Measurements from ENCODE around the gene PHACTR2.

The PHACTR2 gene

DNA sequence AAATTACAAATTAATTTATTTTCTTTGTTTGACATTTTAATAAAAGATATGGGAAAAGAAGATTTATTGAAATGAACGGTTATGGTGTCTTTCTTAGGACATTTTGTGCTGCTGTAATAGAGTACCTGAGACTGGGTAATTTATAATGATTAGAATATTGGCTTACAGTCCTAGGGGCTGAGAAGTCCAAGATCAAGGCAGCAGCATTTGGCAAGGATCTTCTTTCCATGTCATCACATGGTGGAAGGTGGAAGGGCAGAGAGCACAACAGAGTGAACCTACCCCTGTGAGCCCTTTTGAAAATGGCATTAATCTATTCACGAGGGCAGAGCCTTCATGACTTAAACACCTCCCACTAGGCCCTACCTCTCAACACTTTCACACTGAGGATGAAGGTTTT lies 89.7 kb downstream of the PHACTR2 start:
- Histone ChIP-seq H3K79me2 (ENCODE audit: insufficient read depth, low read depth) (no peaks in the 10 kb centered on the region), H3K36me3 (ENCODE audit: insufficient read depth) (no peaks in the 10 kb centered on the region), H3K4me3 (IDR thresholded peaks at IDR 0.05; ENCODE audit: insufficient read depth, low read depth, low read length) (no peak overlapping the region), H3K4me2 (no peak overlapping the region), H3K4me1 (ENCODE audit: low read depth, poor library complexity, severe bottlenecking) (no peaks in the 10 kb centered on the region), H2AFZ (ENCODE audit: low read depth) (no peak overlapping the region), H4K20me1 (ENCODE audit: insufficient read depth) (no peaks in the 10 kb centered on the region), H3K9ac (no peak overlapping the region), H3K27ac (no peak overlapping the region), H3K27me3 (ENCODE audit: insufficient read depth, low read depth) (no peaks in the 10 kb centered on the region)
- TF ChIP-seq, protein P1, sequence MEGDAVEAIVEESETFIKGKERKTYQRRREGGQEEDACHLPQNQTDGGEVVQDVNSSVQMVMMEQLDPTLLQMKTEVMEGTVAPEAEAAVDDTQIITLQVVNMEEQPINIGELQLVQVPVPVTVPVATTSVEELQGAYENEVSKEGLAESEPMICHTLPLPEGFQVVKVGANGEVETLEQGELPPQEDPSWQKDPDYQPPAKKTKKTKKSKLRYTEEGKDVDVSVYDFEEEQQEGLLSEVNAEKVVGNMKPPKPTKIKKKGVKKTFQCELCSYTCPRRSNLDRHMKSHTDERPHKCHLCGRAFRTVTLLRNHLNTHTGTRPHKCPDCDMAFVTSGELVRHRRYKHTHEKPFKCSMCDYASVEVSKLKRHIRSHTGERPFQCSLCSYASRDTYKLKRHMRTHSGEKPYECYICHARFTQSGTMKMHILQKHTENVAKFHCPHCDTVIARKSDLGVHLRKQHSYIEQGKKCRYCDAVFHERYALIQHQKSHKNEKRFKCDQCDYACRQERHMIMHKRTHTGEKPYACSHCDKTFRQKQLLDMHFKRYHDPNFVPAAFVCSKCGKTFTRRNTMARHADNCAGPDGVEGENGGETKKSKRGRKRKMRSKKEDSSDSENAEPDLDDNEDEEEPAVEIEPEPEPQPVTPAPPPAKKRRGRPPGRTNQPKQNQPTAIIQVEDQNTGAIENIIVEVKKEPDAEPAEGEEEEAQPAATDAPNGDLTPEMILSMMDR (conservative IDR thresholded peaks at IDR 0.05; ENCODE audit: low read depth, low read length): no peak

DNA sequence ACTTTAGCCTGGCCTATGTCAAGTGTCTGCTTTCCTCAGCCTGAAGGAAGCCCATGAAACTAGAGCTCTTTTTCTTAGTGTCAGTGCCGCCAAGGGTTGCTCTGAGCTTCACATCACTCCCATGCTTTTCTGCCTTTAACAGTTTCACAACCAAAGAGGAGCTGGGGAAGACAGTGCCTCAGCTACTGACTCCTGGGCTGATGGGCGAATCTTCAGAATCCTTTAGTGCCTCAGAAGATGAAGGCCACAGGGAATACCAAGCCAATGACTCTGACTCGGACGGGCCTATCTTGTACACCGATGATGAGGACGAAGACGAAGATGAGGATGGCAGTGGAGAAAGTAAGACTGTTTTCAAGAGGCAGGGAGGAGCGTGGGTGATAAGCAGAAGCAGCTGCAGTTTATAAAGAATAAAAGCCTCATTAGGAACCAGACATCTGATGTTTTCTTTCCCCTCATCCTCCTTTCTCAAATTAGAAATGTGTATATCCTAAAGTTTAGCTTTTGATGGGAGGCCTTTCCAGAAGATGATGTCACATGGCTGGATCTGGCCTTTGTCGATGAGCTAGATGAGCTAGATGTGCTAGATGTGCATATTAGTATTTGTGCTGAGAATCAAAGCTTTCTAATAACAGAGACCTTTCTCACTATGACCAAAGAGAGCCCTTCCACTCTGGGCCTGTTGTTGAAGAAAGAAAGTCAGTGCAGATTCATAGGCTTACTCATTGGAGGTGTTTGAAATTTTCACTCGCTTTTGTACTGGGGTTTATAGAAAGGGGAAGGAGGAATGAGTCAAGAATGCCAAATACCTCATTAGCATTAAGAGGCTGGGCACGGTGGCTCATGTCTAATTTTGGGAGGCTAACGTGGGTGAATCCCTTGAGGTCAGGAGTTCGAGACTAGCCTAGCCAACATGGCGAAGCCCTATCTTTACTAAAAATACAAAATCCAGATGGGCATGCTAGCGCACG lies 94.6 kb downstream of the PHACTR2 start:
- no peak overlapping the region for H3K9ac ChIP-seq
- no peak overlapping the region for H2AFZ ChIP-seq (ENCODE audit: low read depth)
- no peaks in the 10 kb centered on the region for H4K20me1 ChIP-seq (ENCODE audit: insufficient read depth)
- TF ChIP-seq, protein P1 (conservative IDR thresholded peaks at IDR 0.05; ENCODE audit: low read depth, low read length): no peak
- no peaks in the 10 kb centered on the region for H3K4me1 ChIP-seq (ENCODE audit: low read depth, poor library complexity, severe bottlenecking)
- H3K4me2 ChIP-seq: no peak overlapping the region
- no peak overlapping the region for H3K4me3 ChIP-seq (IDR thresholded peaks at IDR 0.05; ENCODE audit: insufficient read depth, low read depth, low read length)
- H3K36me3 ChIP-seq (ENCODE audit: insufficient read depth): no peaks in the 10 kb centered on the region
- no peaks in the 10 kb centered on the region for H3K79me2 ChIP-seq (ENCODE audit: insufficient read depth, low read depth)
- H3K27me3 ChIP-seq (ENCODE audit: insufficient read depth, low read depth): no peaks in the 10 kb centered on the region
- H3K27ac ChIP-seq: no peak overlapping the region

DNA sequence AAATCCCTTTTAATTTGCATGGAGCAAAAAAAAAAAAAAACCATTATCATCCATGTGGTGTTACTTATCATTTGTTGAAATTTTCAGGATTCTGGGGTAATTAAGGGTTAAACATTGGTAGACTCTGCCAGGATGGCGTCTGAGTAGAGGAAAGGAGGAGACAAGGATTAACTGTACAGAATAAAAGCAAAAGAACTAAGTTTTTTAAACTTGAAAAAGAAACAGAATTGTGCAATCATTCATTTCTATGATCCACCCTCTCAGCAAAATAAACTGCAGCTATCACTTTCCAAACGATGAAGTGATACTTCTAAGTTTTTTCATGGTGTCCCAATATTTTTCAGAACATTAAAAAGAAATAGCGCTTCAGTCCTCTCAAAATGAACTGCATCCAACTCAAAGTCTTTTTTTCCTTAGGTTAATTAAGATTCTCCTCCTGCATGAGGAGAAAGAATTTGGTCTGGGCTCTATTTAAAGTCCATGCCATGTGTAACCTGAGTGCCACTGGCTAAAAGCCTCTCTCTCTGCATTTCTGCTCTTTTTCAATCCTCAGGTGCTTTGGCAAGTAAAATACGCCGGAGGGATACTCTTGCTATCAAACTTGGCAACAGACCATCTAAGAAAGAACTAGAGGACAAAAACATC lies 95.9 kb downstream of the PHACTR2 start:
- Histone ChIP-seq H3K27me3 (ENCODE audit: insufficient read depth, low read depth) (no peaks in the 10 kb centered on the region), H3K27ac (no peak overlapping the region), H3K4me2 (no peak overlapping the region), H3K36me3 (ENCODE audit: insufficient read depth) (no peaks in the 10 kb centered on the region), H4K20me1 (ENCODE audit: insufficient read depth) (no peaks in the 10 kb centered on the region), H3K4me1 (ENCODE audit: low read depth, poor library complexity, severe bottlenecking) (no peaks in the 10 kb centered on the region), H2AFZ (ENCODE audit: low read depth) (no peak overlapping the region), H3K4me3 (IDR thresholded peaks at IDR 0.05; ENCODE audit: insufficient read depth, low read depth, low read length) (no peak overlapping the region), H3K9ac (no peak overlapping the region), H3K79me2 (ENCODE audit: insufficient read depth, low read depth) (no peaks in the 10 kb centered on the region)
- TF ChIP-seq, protein P1 (conservative IDR thresholded peaks at IDR 0.05; ENCODE audit: low read depth, low read length): no peak

DNA sequence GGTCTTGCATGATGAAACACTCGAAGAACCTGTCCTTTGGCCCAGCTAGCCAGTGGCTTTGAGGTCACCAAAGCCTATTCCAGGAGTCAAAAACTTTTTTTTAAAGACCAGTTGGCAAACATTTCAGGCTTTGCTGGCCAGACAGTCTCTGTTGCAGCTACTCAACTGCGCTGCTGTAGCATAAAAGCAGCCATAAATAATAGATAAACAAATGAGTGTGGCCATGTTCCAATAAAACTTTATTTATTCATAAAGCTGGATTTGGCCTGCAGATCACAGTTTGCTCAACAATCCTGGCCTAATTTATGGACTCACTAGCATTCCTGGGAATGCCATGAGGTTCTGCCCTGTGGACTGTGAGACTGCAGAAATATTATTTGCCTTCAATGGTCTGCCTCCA lies 96.6 kb downstream of the PHACTR2 start:
- Histone ChIP-seq H3K4me2 (no peak overlapping the region), H3K27me3 (ENCODE audit: insufficient read depth, low read depth) (no peaks in the 10 kb centered on the region), H3K36me3 (ENCODE audit: insufficient read depth) (no peaks in the 10 kb centered on the region), H3K27ac (no peak overlapping the region), H3K9ac (no peak overlapping the region), H3K79me2 (ENCODE audit: insufficient read depth, low read depth) (no peaks in the 10 kb centered on the region), H2AFZ (ENCODE audit: low read depth) (no peak overlapping the region), H4K20me1 (ENCODE audit: insufficient read depth) (no peaks in the 10 kb centered on the region), H3K4me1 (ENCODE audit: low read depth, poor library complexity, severe bottlenecking) (no peaks in the 10 kb centered on the region), H3K4me3 (IDR thresholded peaks at IDR 0.05; ENCODE audit: insufficient read depth, low read depth, low read length) (no peak overlapping the region)
- TF ChIP-seq, protein P1 (conservative IDR thresholded peaks at IDR 0.05; ENCODE audit: low read depth, low read length): no peak

Measured in KMS-11 (cell line).